NCI-H524 (cell line): ENCODE results near the gene GPC6.
A peak's percentile ranks its signal among the peaks of the same experiment; 100 is the strongest.

Source experiments
- DNase-seq, 2 experiments: peaks; one replicate each; lab custom pipeline; 2025; lab: John Stamatoyannopoulos, UW

The GPC6 gene

GRCh38 chr13:93922063-93922855 is 695.7 kb downstream of the GPC6 start:
- DNase-seq = peak; percentile 26 to 56

GRCh38 chr13:93925990-93926389 is 699.4 kb downstream of the GPC6 start:
- no peak for DNase-seq

- no peak for DNase-seq
These were observed 699.8 kb downstream of the GPC6 start for GRCh38 chr13:93926425-93926824.

- no peak for DNase-seq
These were observed 700.8 kb downstream of the GPC6 start for GRCh38 chr13:93927431-93927830.

GRCh38 chr13:93932901-93933300 is 706.3 kb downstream of the GPC6 start:
- no peak for DNase-seq

GRCh38 chr13:93936901-93937300 is 710.3 kb downstream of the GPC6 start:
- no peak for DNase-seq

- DNase-seq = no peak
These were observed 714.8 kb downstream of the GPC6 start for GRCh38 chr13:93941444-93941843.

- DNase-seq = no peak
These were observed 715.4 kb downstream of the GPC6 start for GRCh38 chr13:93942016-93942415.

- no peak for DNase-seq
These were observed 719.0 kb downstream of the GPC6 start for GRCh38 chr13:93945621-93946020.

- no peak for DNase-seq
These were observed 720.4 kb downstream of the GPC6 start for GRCh38 chr13:93946994-93947393.

GRCh38 chr13:93947651-93948050 is 721.0 kb downstream of the GPC6 start:
- DNase-seq = no peak

GRCh38 chr13:93948162-93948922 is 721.7 kb downstream of the GPC6 start:
- peak in 1 of 2 experiments; percentile 2 for DNase-seq

GRCh38 chr13:93951108-93951507 is 724.5 kb downstream of the GPC6 start:
- DNase-seq = peak; percentile 22 to 80

GRCh38 chr13:93951951-93952350 is 725.3 kb downstream of the GPC6 start:
- no peak for DNase-seq

- no peak for DNase-seq
These were observed 727.2 kb downstream of the GPC6 start for GRCh38 chr13:93953841-93954240.

- peak in 1 of 2 experiments; percentile 3 for DNase-seq
These were observed 729.3 kb downstream of the GPC6 start for GRCh38 chr13:93955904-93956303.

GRCh38 chr13:93956426-93956825 is 729.8 kb downstream of the GPC6 start:
- no peak for DNase-seq

- no peak for DNase-seq
These were observed 730.8 kb downstream of the GPC6 start for GRCh38 chr13:93957371-93957770.

GRCh38 chr13:93959796-93960533 is 733.4 kb downstream of the GPC6 start:
- no peak for DNase-seq

GRCh38 chr13:93963266-93964145 is 736.9 kb downstream of the GPC6 start:
- DNase-seq = peak in 1 of 2 experiments; percentile 45

- no peak for DNase-seq
These were observed 737.5 kb downstream of the GPC6 start for GRCh38 chr13:93964146-93964512.

- DNase-seq = no peak
These were observed 739.0 kb downstream of the GPC6 start for GRCh38 chr13:93965587-93965986.
